Central memory CD8-positive, alpha-beta T cell (primary cell): ENCODE measurements around the gene ADARB2.
"Not testable (repeated sequence)": the region's sequence is repeated elsewhere in the genome, so short reads cannot be mapped to it uniquely, and the experiment has no call there.

Source experiments
- ATAC-seq: fragments of 150-1000 bp; cut with Tn5 transposase; replicated peaks from 2 replicates; pipeline ENCODE4 v1.10.0; 2022; ENCODE audit warnings: mild to moderate bottlenecking, moderate FRiP score, moderate number of reproducible peaks; ENCODE audit not compliant: poor library complexity, severe bottlenecking; ENCODE audit errors: extremely low read depth
- DNase-seq, 2 donors: peaks; one replicate each; pipeline ENCODE4 v3.0.0; 2021; ENCODE audit warnings: low spot score in 2 of 2
- H3K27ac Mint-ChIP-seq: one replicate; pipeline ENCODE4 v1.8.0; 2022; ENCODE audit warnings: low read depth, mild to moderate bottlenecking, moderate library complexity, mixed read lengths
- H3K27me3 Mint-ChIP-seq: one replicate; pipeline ENCODE4 v1.8.0; 2022; ENCODE audit warnings: mixed read lengths
- H3K36me3 Mint-ChIP-seq: one replicate; pipeline ENCODE4 v1.8.0; 2022; ENCODE audit warnings: mild to moderate bottlenecking, moderate library complexity, mixed read lengths; ENCODE audit not compliant: insufficient read depth
- H3K4me1 Mint-ChIP-seq: one replicate; pipeline ENCODE4 v1.8.0; 2022; ENCODE audit warnings: mixed read lengths
- H3K4me3 Mint-ChIP-seq: one replicate; pipeline ENCODE4 v1.8.0; 2022; ENCODE audit warnings: mild to moderate bottlenecking, moderate library complexity, mixed read lengths
- H3K9me3 Mint-ChIP-seq: one replicate; pipeline ENCODE4 v1.8.0; 2022; ENCODE audit warnings: mixed read lengths

The ADARB2 gene

DNA sequence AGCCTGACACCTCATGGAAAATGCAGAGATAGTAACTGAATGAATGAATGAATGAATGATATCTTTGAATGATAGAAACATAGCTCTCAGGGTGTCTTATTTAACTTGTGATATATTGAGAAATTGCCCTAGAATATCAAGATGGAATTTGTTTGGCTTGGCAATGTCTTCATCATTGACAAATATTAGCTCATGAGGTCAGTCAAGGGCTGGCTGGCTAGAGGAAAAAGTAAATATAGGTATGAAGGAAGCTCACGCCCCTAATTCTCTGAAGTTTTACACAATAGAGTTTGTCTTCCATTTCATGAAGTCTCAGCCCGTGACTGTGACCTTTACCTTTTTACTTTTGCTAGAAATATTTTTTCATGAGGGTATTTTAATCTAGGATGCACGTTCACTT, 305.2 kb downstream of the ADARB2 start:
- Mint-ChIP-seq H3K27ac (no peak overlapping the region), H3K27me3 (peaks cover 38% of the 10 kb centered on the region), H3K36me3 (no peaks in the 10 kb centered on the region), H3K9me3 (peaks cover 7% of the 10 kb centered on the region), H3K4me3 (no peak overlapping the region), H3K4me1 (no peaks in the 10 kb centered on the region)
- no peak for ATAC-seq
- DNase-seq = no peak

DNA sequence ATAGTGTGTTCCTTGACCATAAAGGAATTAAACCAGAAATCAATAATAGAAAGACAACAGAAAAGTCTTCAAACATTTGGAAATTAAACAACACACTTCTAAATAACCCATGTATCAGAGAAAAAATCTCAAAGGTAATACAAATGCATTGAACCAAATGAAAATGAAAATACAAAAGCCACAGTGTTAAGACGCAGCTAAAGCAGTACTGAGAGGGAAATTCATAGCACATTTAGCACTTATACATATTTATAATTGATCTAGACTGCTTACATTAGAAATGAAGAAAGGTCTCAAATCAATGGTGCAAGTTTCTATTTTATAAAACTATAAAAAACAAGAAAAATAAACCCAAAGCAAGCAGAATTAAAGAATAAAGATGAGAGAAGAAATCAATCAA, 306.1 kb downstream of the ADARB2 start:
- H3K27ac Mint-ChIP-seq = no peak overlapping the region
- no peaks in the 10 kb centered on the region for H3K36me3 Mint-ChIP-seq
- peaks cover 7% of the 10 kb centered on the region for H3K9me3 Mint-ChIP-seq
- DNase-seq (no peak), ATAC-seq (no peak)
- H3K27me3 Mint-ChIP-seq = peaks cover 45% of the 10 kb centered on the region
- H3K4me1 Mint-ChIP-seq = no peaks in the 10 kb centered on the region
- H3K4me3 Mint-ChIP-seq = no peak overlapping the region

DNA sequence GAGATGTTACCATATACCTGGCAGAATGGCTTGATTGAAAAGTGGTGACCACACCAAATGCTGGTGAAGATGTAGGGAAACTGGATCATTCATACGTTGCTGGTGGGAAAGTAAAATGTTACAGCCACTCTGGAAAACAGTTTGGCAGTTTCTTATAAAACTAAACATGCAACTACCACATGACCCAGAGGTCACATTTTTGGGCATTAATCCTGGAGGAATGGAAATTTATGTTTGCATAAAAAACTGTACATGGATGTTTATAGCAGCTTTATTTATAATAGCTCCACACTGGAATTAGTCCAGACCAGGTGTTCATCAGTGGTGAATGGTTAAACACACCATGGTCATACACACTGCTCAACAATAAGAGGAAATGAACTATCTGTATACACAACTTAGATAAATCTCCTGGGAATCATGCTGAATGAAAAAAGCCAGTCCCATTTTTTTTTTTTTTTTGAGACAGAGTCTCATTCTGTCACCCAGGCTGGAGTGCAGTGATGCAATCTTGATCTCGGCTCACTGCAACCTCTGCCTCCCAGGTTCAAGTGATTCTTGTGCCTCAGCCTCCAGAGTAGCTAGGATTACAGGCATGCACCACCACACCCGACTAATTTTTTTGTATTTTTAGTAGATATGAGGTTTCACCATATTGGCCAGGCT, 309.7 kb downstream of the ADARB2 start:
- not testable (repeated sequence) for H3K4me3 Mint-ChIP-seq, ATAC-seq

DNA sequence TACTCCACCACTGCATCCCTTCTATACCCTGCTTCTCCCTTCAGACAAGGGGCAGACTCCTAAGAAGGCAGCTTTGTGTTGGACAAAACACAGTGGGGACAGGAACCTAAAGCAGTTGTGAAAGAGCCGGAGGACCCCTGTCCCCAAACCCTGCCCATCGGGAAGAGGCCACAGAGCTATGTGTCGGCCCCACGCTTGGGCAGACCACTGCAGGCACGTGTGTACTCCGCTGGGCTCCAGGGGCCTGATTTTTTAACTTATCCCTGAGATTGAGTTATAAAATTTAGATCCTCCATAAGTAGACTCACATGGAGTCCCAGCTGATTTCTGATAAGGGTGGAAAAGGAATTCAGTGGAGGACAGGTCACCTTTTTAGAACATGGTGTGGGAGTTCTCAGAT, 310.5 kb downstream of the ADARB2 start:
- Mint-ChIP-seq H3K36me3 (no peaks in the 10 kb centered on the region), H3K9me3 (peaks cover 7% of the 10 kb centered on the region), H3K27ac (no peak overlapping the region), H3K27me3 (peaks cover 53% of the 10 kb centered on the region), H3K4me1 (no peaks in the 10 kb centered on the region), H3K4me3 (no peak overlapping the region)
- DNase-seq = no peak
- ATAC-seq = no peak

More for the DNA sequence above, 309.7 kb downstream of the ADARB2 start:
- H3K4me1 Mint-ChIP-seq, H3K9me3 Mint-ChIP-seq, H3K27ac Mint-ChIP-seq, DNase-seq, H3K36me3 Mint-ChIP-seq: not testable (repeated sequence)
- H3K27me3 Mint-ChIP-seq = peaks cover 55% of the 10 kb centered on the region

DNA sequence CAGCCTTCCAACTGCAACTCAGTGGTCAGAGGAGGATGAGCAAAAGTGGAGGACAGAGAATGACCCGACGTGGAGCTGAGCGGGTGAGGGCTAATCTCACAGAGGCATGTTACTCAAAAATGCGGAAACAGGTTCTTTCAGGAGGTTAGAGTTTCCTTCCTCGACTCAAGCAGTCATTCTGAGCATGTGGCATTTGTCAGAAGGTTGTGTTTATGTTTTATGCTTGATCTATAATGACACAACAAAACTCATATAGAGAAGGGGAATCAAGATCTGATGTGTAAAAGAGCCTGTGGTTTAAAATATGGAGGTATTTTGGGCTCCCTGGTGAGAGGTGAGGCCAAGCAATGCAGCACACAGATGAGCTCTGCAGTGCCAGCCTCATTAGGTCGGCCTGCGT, 311.4 kb downstream of the ADARB2 start:
- Mint-ChIP-seq H3K9me3 (peaks cover 7% of the 10 kb centered on the region), H3K27me3 (peaks cover 62% of the 10 kb centered on the region), H3K4me1 (peaks cover 2% of the 10 kb centered on the region), H3K27ac (no peak overlapping the region), H3K4me3 (no peak overlapping the region), H3K36me3 (no peaks in the 10 kb centered on the region)
- DNase-seq (no peak), ATAC-seq (no peak)

DNA sequence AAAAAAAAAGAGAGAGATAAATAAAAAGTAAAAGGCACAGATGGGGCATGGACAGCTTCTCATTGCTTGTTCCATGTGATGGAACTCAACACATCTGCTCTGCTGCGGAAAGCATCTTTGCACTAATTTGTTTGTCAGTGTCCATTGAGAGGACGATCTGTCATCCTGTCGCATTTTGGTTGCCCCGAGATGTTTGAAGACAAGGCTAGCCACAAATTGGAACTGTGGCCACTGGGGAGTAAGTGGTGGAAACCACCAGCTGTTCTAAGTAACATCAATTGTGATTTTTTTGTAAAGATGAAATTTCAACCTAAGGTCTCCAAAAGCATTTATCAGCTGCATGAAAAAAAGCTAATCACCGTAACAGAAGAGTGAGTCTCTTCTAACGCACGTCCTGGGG, 312.7 kb downstream of the ADARB2 start:
- no peak overlapping the region for H3K4me3 Mint-ChIP-seq
- H3K27ac Mint-ChIP-seq = no peak overlapping the region
- H3K4me1 Mint-ChIP-seq = peaks cover 11% of the 10 kb centered on the region
- no peaks in the 10 kb centered on the region for H3K9me3 Mint-ChIP-seq
- no peak for ATAC-seq
- H3K36me3 Mint-ChIP-seq = no peaks in the 10 kb centered on the region
- H3K27me3 Mint-ChIP-seq = peaks cover 62% of the 10 kb centered on the region
- DNase-seq = no peak

DNA sequence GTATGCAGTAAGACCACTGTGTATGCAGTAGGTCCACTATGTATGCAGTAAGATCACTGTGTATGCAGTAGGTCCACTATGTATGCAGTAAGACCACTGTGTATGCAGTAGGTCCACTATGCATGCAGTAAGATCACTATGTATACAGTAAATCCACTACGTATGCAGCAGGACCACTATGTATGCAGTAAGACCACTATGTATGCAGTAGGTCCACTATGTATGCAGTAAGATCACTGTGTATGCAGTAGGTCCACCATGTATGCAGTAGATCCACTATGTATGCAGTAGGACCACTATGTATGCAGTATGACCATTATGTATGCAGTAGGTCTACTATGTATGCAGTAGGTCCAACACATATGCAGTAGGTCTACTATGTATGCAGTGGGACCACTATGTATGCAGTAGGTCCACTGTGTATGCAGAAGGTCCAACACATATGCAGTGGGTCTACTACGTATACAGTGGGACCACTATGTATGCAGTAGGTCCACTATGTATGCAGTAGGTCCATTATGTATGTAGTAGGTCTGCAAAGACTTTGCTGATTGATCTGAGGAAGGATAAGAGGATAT, 313.6 kb downstream of the ADARB2 start:
- Mint-ChIP-seq H3K27ac (no peak overlapping the region), H3K9me3 (no peaks in the 10 kb centered on the region), H3K36me3 (no peaks in the 10 kb centered on the region), H3K4me3 (no peak overlapping the region), H3K4me1 (peaks cover 11% of the 10 kb centered on the region), H3K27me3 (peaks cover 58% of the 10 kb centered on the region)
- DNase-seq (no peak), ATAC-seq (no peak)

DNA sequence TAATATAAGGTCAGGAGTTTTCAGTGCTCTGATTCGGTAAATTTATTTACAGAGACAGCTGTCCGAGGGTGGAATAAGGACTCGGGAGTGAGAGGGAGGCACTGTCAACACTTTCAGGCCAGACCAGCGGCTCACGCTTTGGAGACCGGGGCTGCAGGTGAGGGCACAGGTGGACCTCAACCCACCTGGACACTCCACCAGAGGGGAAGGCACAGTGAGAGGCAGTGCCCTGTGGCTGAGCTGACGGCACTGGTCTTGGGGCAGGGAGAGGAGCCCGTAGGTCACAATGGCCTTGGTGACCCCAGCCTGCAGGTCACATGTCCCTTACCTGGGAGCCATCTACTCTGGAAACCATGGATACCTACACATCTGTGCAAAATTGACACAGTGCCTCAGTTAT, 315.1 kb downstream of the ADARB2 start:
- Mint-ChIP-seq H3K36me3 (no peaks in the 10 kb centered on the region), H3K27me3 (peaks cover 54% of the 10 kb centered on the region), H3K9me3 (no peaks in the 10 kb centered on the region), H3K27ac (no peak overlapping the region), H3K4me1 (peaks cover 11% of the 10 kb centered on the region), H3K4me3 (no peak overlapping the region)
- ATAC-seq = no peak
- no peak for DNase-seq

DNA sequence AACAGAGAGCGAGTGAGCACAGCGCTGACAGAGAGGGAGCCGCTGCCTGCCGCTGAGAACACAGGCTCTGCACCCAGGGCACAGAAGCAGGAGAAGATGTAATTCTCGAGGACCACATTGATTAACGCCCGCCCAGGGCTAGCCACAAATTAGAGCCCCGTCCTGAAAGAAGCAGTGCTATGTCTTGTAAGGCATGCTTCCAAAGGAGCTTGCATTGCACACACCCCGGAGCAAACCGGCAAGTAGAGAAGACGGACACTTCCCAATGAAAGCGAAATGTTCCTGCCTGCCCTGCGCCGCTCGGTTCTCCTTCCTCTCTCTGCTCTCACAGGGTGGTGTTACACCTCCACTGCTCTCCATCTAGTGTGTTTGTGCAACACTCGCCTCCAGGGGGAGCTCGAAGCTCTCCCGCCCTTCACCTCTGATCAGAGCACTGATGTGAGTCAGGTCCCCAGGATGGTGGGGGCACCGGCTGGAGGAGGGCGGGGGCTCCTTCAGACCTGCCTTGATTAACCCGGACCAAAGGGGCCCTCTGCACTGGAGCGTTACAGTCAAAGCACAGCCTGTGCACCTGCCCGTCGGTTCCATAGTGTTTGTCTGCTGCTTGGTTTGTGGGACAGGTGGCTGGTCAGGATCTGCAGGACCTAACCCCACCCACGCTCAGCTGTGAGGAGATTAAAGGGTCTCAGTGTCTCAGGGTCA, 316.5 kb downstream of the ADARB2 start:
- peak; percentile 78 for ATAC-seq
- Mint-ChIP-seq H3K27me3 (peaks cover 40% of the 10 kb centered on the region), H3K9me3 (no peaks in the 10 kb centered on the region), H3K4me3 (peak overlapping the region; percentile 24), H3K36me3 (no peaks in the 10 kb centered on the region), H3K27ac (no peak overlapping the region), H3K4me1 (peaks cover 11% of the 10 kb centered on the region)
- peak in 1 of 2 donors; percentile 37 for DNase-seq

DNA sequence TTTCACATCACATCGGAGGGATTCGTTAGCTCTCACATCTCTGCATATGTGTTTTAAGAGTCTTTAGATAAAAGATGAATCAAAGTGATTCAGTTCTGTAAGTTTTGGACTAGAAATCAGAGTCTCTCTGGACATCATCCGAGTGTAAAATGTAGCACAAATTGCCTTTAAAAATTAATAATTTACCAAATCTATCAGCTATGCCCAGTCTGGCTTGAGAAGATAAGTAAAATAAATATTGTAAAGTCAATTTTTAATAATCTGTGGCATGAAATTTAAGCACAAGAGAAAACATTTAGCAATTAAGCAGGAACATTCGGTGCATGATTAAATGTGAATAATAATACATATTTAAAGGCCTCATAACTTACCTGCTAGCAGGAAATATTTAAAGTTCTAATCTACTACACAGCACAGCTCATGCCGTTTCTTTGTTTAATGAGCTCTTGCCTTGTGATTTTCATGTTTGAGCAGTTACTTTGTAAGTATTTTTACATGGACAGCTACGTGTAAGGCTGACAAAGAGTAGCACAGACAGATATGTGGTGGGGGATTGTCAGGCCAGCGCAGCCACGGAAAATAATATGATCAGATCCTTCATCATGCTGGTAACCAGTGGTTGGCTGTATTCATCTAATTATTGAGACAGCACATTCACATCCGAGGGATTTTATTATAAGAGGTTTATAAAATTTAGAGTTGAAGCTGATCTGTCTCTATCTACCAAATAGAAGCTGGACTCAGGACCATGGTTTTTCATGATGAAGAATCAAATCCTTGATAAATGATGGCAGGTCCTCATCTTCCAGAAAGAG, 317.3 kb downstream of the ADARB2 start:
- no peak for ATAC-seq
- H3K36me3 Mint-ChIP-seq = no peaks in the 10 kb centered on the region

DNA sequence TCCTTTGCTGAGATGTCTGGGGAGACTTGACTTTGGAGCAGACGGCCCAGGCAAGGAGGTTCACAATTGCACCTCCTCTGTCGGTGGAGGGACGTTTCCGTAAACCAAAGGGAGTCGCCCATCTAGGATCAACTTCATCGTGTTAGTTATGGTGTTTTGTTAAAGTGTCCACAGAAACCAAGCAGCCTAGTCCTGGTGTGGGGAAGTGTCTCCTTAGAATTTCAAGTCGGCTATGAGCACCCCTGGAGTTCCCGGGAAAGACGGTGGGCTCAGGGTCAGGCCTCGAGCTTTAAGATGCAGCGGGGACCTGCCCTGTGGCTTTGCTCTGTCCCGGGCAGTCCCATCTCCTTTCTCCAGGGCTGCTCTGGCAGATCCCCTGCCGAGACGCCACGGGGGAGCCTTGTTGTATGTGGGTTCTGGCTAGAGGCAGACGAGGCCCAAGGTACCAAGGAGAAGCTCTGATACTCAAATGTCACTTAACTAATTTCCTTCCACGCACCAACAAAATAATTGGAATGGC, 319.2 kb downstream of the ADARB2 start:
- Mint-ChIP-seq H3K27me3 (peaks cover 31% of the 10 kb centered on the region), H3K4me1 (peaks cover 11% of the 10 kb centered on the region), H3K4me3 (no peak overlapping the region), H3K27ac (no peak overlapping the region), H3K9me3 (no peaks in the 10 kb centered on the region), H3K36me3 (no peaks in the 10 kb centered on the region)
- ATAC-seq (no peak), DNase-seq (no peak)

More for the DNA sequence above, 317.3 kb downstream of the ADARB2 start:
- peak overlapping the region; percentile 24 for H3K4me3 Mint-ChIP-seq
- H3K4me1 Mint-ChIP-seq = peaks cover 11% of the 10 kb centered on the region
- no peaks in the 10 kb centered on the region for H3K9me3 Mint-ChIP-seq
- no peak overlapping the region for H3K27ac Mint-ChIP-seq
- DNase-seq = no peak
- H3K27me3 Mint-ChIP-seq = peaks cover 40% of the 10 kb centered on the region

DNA sequence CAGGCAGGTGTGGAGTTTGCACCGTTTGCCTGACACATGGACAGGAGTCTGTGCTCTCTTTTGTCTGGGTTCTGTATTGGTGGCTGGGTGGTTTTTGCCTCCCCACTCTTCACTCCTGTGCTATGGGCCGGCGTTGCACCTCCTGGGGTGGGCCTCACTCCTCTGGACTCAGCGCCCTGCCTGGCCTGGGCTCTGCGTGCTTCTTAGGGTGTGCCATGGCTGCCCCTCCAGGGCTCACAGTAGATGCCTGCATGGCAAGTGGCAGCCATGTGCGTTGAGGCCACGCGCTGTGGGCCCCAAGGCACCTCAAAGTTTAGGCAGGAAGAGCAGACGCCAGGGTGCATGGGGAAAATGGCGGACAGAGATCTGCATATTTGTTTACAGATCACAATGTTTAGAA, 319.8 kb downstream of the ADARB2 start:
- H3K4me1 Mint-ChIP-seq = peaks cover 11% of the 10 kb centered on the region
- no peaks in the 10 kb centered on the region for H3K9me3 Mint-ChIP-seq
- H3K36me3 Mint-ChIP-seq = no peaks in the 10 kb centered on the region
- H3K27ac Mint-ChIP-seq = no peak overlapping the region
- ATAC-seq (no peak), DNase-seq (no peak)
- H3K27me3 Mint-ChIP-seq = peaks cover 31% of the 10 kb centered on the region
- no peak overlapping the region for H3K4me3 Mint-ChIP-seq
